NCI-H774 (cell line): ENCODE data around the gene RUNX2.
"Not testable (repeated sequence)": the region's sequence is repeated elsewhere in the genome, so short reads cannot be mapped to it uniquely, and the experiment has no call there.

ENCODE experiments used
- DNase-seq: peaks from one replicate; lab custom pipeline; 2025; lab: John Stamatoyannopoulos, UW

Gene RUNX2

GRCh38 chr6:45558858-45559257 is 230.7 kb downstream of the RUNX2 start:
- no peak for DNase-seq

GRCh38 chr6:45560321-45560820 is 232.2 kb downstream of the RUNX2 start:
- DNase-seq, result not testable (repeated sequence)

- DNase-seq, result no peak
Observed at GRCh38 chr6:45562171-45562570, 234.0 kb downstream of the RUNX2 start.

- no peak for DNase-seq
Observed at GRCh38 chr6:45563041-45563440, 234.9 kb downstream of the RUNX2 start.

- DNase-seq, result no peak
Observed at GRCh38 chr6:45563844-45564243, 235.7 kb downstream of the RUNX2 start.

- DNase-seq, result no peak
Observed at GRCh38 chr6:45566882-45567281, 238.8 kb downstream of the RUNX2 start.

GRCh38 chr6:45567879-45568278 is 239.7 kb downstream of the RUNX2 start:
- no peak for DNase-seq

GRCh38 chr6:45568626-45569025 is 240.5 kb downstream of the RUNX2 start:
- no peak for DNase-seq

GRCh38 chr6:45569210-45569945 is 241.2 kb downstream of the RUNX2 start:
- no peak for DNase-seq

- DNase-seq, result no peak
Observed at GRCh38 chr6:45571159-45571558, 243.0 kb downstream of the RUNX2 start.

- DNase-seq, result no peak
Observed at GRCh38 chr6:45572833-45573232, 244.7 kb downstream of the RUNX2 start.

GRCh38 chr6:45574014-45574461 is 245.9 kb downstream of the RUNX2 start:
- no peak for DNase-seq

- DNase-seq, result peak; percentile 5
Observed at GRCh38 chr6:45574885-45575284, 246.8 kb downstream of the RUNX2 start.

GRCh38 chr6:45576648-45577624 is 248.8 kb downstream of the RUNX2 start:
- no peak for DNase-seq

- DNase-seq, result no peak
Observed at GRCh38 chr6:45577836-45578504, 249.8 kb downstream of the RUNX2 start.

GRCh38 chr6:45584127-45584526 is 256.0 kb downstream of the RUNX2 start:
- no peak for DNase-seq

- no peak for DNase-seq
Observed at GRCh38 chr6:45586216-45587171, 258.4 kb downstream of the RUNX2 start.

- DNase-seq, result no peak
Observed at GRCh38 chr6:45587229-45588060, 259.3 kb downstream of the RUNX2 start.

- DNase-seq, result no peak
Observed at GRCh38 chr6:45589367-45589766, 261.2 kb downstream of the RUNX2 start.

GRCh38 chr6:45590226-45590625 is 262.1 kb downstream of the RUNX2 start:
- peak; percentile 21 for DNase-seq
